A673 (cell line): ENCODE data around the gene KRTAP5-3.

ENCODE experiments used
- EZH2 ChIP-seq: fragments of 200-600 bp; sonication (generic); IDR thresholded peaks from 2 replicates; pipeline ENCODE4 v1.6.1; 2017; ENCODE audit warnings: borderline replicate concordance, low read depth, mild to moderate bottlenecking, mixed read lengths, antibody characterized with exemption, low read length; ENCODE audit not compliant: poor library complexity, severe bottlenecking
- TF ChIP-seq, protein P1 (sequence below): fragments of 300-800, 200-600 bp; sonication (generic); conservative IDR thresholded peaks from 2 replicates; pipeline ENCODE4 v1.5.1; 2017; ENCODE audit warnings: low read depth, mild to moderate bottlenecking, antibody characterized with exemption, low read length, moderate library complexity, mixed read lengths

DNA sequence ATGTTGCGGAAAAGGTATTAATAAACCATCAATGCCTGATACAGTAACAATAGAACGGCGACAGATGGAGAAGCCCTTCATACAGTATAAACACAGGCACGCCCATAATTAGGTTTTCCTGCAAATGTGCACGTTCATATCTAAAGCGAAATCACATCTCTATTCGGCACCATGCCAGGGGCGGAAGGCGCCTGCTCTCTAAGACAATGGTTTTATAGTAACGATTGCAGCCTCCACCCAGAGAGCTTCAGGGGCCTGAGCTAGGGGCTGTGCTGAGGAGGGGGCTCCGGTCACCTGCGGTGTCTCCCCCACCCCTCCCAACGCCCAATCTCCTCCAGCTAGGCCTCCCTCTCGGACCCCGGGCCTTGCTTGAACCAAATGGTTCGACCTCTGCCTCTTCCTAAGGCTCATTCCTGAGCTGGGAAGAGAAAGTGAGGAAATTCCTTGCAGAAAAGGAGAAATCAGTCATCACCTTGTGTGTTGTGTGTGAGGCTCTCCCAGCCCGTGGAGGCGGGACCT lies 30.9 kb upstream of the KRTAP5-3 start:
- TF ChIP-seq, protein P1, sequence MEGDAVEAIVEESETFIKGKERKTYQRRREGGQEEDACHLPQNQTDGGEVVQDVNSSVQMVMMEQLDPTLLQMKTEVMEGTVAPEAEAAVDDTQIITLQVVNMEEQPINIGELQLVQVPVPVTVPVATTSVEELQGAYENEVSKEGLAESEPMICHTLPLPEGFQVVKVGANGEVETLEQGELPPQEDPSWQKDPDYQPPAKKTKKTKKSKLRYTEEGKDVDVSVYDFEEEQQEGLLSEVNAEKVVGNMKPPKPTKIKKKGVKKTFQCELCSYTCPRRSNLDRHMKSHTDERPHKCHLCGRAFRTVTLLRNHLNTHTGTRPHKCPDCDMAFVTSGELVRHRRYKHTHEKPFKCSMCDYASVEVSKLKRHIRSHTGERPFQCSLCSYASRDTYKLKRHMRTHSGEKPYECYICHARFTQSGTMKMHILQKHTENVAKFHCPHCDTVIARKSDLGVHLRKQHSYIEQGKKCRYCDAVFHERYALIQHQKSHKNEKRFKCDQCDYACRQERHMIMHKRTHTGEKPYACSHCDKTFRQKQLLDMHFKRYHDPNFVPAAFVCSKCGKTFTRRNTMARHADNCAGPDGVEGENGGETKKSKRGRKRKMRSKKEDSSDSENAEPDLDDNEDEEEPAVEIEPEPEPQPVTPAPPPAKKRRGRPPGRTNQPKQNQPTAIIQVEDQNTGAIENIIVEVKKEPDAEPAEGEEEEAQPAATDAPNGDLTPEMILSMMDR, result no peak
- TF ChIP-seq EZH2, result no peak
